Loucy (cell line): ENCODE results near the gene NDUFC2.

Source experiments
- EZH2phosphoT487 ChIP-seq: fragments of 200-600 bp; IDR thresholded peaks from 2 replicates; pipeline ENCODE4 v1.6.1; 2018; ENCODE audit warnings: antibody characterized with exemption, mild to moderate bottlenecking, moderate library complexity, borderline replicate concordance
- TF ChIP-seq, protein P1 (sequence below): fragments of 200-600 bp; sonication (generic); conservative IDR thresholded peaks from 2 replicates; pipeline ENCODE4 v1.5.1; 2014; ENCODE audit warnings: mild to moderate bottlenecking, antibody characterized with exemption, low read length

- no peak for TF ChIP-seq EZH2phosphoT487
- TF ChIP-seq, protein P1, sequence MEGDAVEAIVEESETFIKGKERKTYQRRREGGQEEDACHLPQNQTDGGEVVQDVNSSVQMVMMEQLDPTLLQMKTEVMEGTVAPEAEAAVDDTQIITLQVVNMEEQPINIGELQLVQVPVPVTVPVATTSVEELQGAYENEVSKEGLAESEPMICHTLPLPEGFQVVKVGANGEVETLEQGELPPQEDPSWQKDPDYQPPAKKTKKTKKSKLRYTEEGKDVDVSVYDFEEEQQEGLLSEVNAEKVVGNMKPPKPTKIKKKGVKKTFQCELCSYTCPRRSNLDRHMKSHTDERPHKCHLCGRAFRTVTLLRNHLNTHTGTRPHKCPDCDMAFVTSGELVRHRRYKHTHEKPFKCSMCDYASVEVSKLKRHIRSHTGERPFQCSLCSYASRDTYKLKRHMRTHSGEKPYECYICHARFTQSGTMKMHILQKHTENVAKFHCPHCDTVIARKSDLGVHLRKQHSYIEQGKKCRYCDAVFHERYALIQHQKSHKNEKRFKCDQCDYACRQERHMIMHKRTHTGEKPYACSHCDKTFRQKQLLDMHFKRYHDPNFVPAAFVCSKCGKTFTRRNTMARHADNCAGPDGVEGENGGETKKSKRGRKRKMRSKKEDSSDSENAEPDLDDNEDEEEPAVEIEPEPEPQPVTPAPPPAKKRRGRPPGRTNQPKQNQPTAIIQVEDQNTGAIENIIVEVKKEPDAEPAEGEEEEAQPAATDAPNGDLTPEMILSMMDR: no peak
These were observed 48.0 kb downstream of the NDUFC2 start for GRCh38 chr11:78031629-78032028.
